Activated B cell treated with CpG ODN at 0.5 μM for 24 hours (primary cell): ENCODE data around the gene HERPUD1. TPM values are rescaled to one million over a fixed set of nuclear protein-coding genes. Genes with fewer than 3 reads are reported as not detected.
A peak's percentile ranks its signal among the peaks of the same experiment; 100 is the strongest.

ENCODE experiments used
- ATAC-seq: fragments of 200-7000 bp; cut with Tn5 transposase; one replicate; pipeline ENCODE4 v1.10.0; 2021; ENCODE audit warnings: low read depth, mild to moderate bottlenecking, moderate library complexity
- CTCF ChIA-PET: fragments of 350-600 bp; sonication (Branson Sonifier 250); formaldehyde crosslinking; loops from one replicate; lab custom pipeline; 2021; ENCODE audit warnings: antibody characterized with exemption; lab: Charles Lee
- POLR2A ChIA-PET: fragments of 350-600 bp; sonication (Branson Sonifier 250); formaldehyde crosslinking; loops from one replicate; lab custom pipeline; 2021; ENCODE audit warnings: antibody characterized with exemption; lab: Charles Lee
- DNase-seq: peaks from one replicate; pipeline ENCODE4 v3.0.0; 2022
- H3K27ac Mint-ChIP-seq: one replicate; pipeline ENCODE4 v1.8.0; 2020; ENCODE audit warnings: mixed read lengths
- H3K27me3 Mint-ChIP-seq: one replicate; pipeline ENCODE4 v1.8.0; 2021; ENCODE audit warnings: mixed read lengths
- H3K36me3 Mint-ChIP-seq: one replicate; pipeline ENCODE4 v1.8.0; 2021; ENCODE audit warnings: low read depth, mixed read lengths
- H3K4me1 Mint-ChIP-seq: one replicate; pipeline ENCODE4 v1.8.0; 2021; ENCODE audit warnings: mixed read lengths
- H3K4me3 Mint-ChIP-seq: one replicate; pipeline ENCODE4 v1.8.0; 2020; ENCODE audit warnings: mild to moderate bottlenecking, mixed read lengths
- H3K9me3 Mint-ChIP-seq: one replicate; pipeline ENCODE4 v1.8.0; 2020; ENCODE audit warnings: mixed read lengths
- intact Hi-C: fragments of 100-400 bp; cut with micrococcal nuclease; formaldehyde crosslinking; loops from one replicate; pipeline ENCODE4 v1.15.1; 2024
- total RNA-seq: library from RNA; stranded (reverse); gene quantifications from 2 replicates; pipeline ENCODE4 v1.2.3, GENCODE V29; 2022
- TF ChIP-seq, protein P1 (sequence below): fragments of 200-600 bp; IDR thresholded peaks from one replicate; pipeline ENCODE4 v1.8.0; 2022; ENCODE audit warnings: antibody characterized with exemption, mild to moderate bottlenecking

The HERPUD1 gene
- total RNA-seq, 1 donor from 2014 or later: 820 TPM

DNA sequence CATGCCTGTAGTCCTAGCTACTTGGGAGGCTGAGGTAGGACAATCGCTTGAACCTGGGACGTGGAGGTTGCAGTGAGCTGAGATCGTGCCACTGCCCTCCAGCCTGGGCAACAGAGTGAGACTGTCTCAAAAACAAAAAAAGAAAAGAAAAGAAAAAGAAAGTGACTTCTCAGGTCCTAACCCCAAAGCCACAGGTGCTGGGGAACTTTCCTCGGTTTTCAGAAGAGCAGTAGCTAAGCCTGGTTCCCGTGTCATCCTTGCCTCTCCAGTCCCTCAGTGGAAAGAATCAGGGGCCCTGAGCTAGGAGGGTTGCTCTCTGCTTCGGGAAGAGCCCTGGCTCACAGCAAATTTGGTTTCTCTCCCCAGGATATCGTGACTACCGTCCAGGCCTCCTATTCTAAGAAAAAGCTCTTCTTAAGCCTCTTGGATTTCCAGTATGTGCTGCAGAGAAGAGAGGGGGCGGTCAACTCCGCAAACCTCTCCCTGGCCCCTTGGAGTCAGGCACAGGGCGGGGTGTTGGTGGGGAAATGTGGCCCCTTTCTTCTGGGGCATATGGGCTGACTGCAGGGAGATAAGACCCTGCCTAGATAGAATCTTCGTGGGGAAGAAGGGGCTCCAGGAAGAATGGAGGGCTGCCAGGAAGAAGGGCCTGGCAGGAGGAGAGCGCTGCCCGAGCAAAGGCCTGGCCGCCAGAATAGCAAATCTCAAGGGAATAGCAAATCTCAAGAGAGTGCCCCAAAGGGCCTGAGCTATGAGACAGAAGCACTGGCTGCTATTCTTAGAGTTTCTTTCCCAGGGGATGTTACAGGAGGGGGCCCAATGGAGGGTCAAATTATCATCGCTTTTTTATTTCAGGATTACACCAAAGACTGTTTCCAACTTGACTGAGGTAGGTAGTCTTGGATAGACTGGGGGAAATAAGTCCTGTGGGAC lies 49.1 kb downstream of the HERPUD1 start:
- POLR2A ChIA-PET: interaction anchor here (0.6 to 10.4 kb wide), 8 partner anchors 8 to 64 kb away, joined by 3 to 233 read pairs (median 6); partner anchors contain the start of genes HERPUD1 and NLRC5

GRCh38 chr16:56981729-56982271 lies 49.9 kb downstream of the HERPUD1 start:
- intact Hi-C loops: loop anchor here (1.0 kb wide), 1 partner anchor 10 kb away; no protein-coding TSS in a partner anchor
- peaks cover 87% of the 10 kb centered on the region for H3K4me1 Mint-ChIP-seq
- TF ChIP-seq, protein P1, sequence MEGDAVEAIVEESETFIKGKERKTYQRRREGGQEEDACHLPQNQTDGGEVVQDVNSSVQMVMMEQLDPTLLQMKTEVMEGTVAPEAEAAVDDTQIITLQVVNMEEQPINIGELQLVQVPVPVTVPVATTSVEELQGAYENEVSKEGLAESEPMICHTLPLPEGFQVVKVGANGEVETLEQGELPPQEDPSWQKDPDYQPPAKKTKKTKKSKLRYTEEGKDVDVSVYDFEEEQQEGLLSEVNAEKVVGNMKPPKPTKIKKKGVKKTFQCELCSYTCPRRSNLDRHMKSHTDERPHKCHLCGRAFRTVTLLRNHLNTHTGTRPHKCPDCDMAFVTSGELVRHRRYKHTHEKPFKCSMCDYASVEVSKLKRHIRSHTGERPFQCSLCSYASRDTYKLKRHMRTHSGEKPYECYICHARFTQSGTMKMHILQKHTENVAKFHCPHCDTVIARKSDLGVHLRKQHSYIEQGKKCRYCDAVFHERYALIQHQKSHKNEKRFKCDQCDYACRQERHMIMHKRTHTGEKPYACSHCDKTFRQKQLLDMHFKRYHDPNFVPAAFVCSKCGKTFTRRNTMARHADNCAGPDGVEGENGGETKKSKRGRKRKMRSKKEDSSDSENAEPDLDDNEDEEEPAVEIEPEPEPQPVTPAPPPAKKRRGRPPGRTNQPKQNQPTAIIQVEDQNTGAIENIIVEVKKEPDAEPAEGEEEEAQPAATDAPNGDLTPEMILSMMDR: no peak
- ATAC-seq (no peak), DNase-seq (no peak)
- peak overlapping the region; percentile 72 for H3K4me3 Mint-ChIP-seq
- H3K27me3 Mint-ChIP-seq: no peaks in the 10 kb centered on the region
- peak overlapping the region; percentile 84 for H3K27ac Mint-ChIP-seq
- CTCF ChIA-PET: interaction anchor here (1.3 to 2.1 kb wide), 3 partner anchors 16 to 65 kb away, joined by 3 to 6 read pairs (median 5); no protein-coding TSS in a partner anchor
- no peaks in the 10 kb centered on the region for H3K9me3 Mint-ChIP-seq
- POLR2A ChIA-PET: interaction anchor here (1.6 to 10.4 kb wide), 6 partner anchors 8 to 64 kb away, joined by 3 to 233 read pairs (median 11); partner anchors contain the start of genes HERPUD1 and NLRC5
- peaks cover 10% of the 10 kb centered on the region for H3K36me3 Mint-ChIP-seq

More for the DNA sequence above, 49.1 kb downstream of the HERPUD1 start:
- DNase-seq (no peak), ATAC-seq (peak; percentile 75)
- Mint-ChIP-seq H3K4me1 (peaks cover 86% of the 10 kb centered on the region), H3K36me3 (peaks cover 10% of the 10 kb centered on the region), H3K4me3 (peak overlapping the region; percentile 72), H3K27me3 (no peaks in the 10 kb centered on the region), H3K27ac (peak overlapping the region; percentile 84), H3K9me3 (no peaks in the 10 kb centered on the region)
- intact Hi-C loops: loop anchor here (1.0 kb wide), 1 partner anchor 10 kb away; no protein-coding TSS in a partner anchor
- TF ChIP-seq, protein P1: no peak
- CTCF ChIA-PET: interaction anchor here (1.0 to 2.1 kb wide), 4 partner anchors 8 to 65 kb away, joined by 3 to 6 read pairs (median 4); no protein-coding TSS in a partner anchor

GRCh38 chr16:56982695-56983094 lies 50.8 kb downstream of the HERPUD1 start:
- H3K36me3 Mint-ChIP-seq: peaks cover 11% of the 10 kb centered on the region
- ChIA-PET CTCF (interaction anchor here (1.1 kb wide), 1 partner anchor 23 kb away, joined by 3 read pairs; no protein-coding TSS in a partner anchor), POLR2A (interaction anchor here (0.7 to 10.4 kb wide), 5 partner anchors 13 to 81 kb away, joined by 3 to 233 read pairs (median 5); no protein-coding TSS in a partner anchor)
- ATAC-seq: no peak
- no peak for DNase-seq
- TF ChIP-seq, protein P1: no peak
- H3K27me3 Mint-ChIP-seq: no peaks in the 10 kb centered on the region
- intact Hi-C loops: no loop called here
- peak overlapping the region; percentile 27 for H3K27ac Mint-ChIP-seq
- H3K9me3 Mint-ChIP-seq: no peaks in the 10 kb centered on the region
- H3K4me1 Mint-ChIP-seq: peaks cover 92% of the 10 kb centered on the region
- H3K4me3 Mint-ChIP-seq: no peak overlapping the region

- TF ChIP-seq, protein P1: no peak
- no peak for ATAC-seq
- ChIA-PET POLR2A (interaction anchor here (0.6 to 10.4 kb wide), 8 partner anchors 13 to 338 kb away, joined by 3 to 233 read pairs (median 4); no protein-coding TSS in a partner anchor), CTCF (interaction anchor here (1.1 to 1.6 kb wide), 2 partner anchors 19 to 23 kb away, joined by 3 to 4 read pairs; no protein-coding TSS in a partner anchor)
- no peak overlapping the region for H3K4me3 Mint-ChIP-seq
- intact Hi-C loops: no loop called here
- H3K4me1 Mint-ChIP-seq: peaks cover 93% of the 10 kb centered on the region
- peak overlapping the region; percentile 27 for H3K27ac Mint-ChIP-seq
- no peaks in the 10 kb centered on the region for H3K27me3 Mint-ChIP-seq
- H3K9me3 Mint-ChIP-seq: no peaks in the 10 kb centered on the region
- DNase-seq: no peak
- H3K36me3 Mint-ChIP-seq: peaks cover 16% of the 10 kb centered on the region
Observed at GRCh38 chr16:56983211-56983751, 51.3 kb downstream of the HERPUD1 start.
